ENCODE data around the gene FERMT1.

DNA sequence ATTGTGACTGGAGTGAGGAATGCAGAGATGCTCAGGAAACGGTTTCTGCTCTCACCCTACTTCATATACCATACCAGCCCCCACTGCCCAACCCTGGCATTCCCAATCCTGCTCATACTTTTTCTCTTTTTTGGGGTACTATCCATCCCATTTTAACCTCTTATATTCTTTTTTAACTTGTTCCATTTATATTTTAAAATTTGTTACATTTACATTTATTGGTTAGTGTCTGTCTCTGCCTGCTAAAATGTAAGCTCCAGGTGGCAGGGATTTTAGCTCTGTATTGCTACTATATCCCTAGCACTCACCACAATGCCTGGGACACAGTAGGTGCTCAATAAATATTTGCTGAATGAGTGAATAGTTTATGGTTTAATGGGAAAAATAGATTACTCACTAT is 8.1 kb downstream of the FERMT1 start:
- TF ChIP-seq, protein P1, sequence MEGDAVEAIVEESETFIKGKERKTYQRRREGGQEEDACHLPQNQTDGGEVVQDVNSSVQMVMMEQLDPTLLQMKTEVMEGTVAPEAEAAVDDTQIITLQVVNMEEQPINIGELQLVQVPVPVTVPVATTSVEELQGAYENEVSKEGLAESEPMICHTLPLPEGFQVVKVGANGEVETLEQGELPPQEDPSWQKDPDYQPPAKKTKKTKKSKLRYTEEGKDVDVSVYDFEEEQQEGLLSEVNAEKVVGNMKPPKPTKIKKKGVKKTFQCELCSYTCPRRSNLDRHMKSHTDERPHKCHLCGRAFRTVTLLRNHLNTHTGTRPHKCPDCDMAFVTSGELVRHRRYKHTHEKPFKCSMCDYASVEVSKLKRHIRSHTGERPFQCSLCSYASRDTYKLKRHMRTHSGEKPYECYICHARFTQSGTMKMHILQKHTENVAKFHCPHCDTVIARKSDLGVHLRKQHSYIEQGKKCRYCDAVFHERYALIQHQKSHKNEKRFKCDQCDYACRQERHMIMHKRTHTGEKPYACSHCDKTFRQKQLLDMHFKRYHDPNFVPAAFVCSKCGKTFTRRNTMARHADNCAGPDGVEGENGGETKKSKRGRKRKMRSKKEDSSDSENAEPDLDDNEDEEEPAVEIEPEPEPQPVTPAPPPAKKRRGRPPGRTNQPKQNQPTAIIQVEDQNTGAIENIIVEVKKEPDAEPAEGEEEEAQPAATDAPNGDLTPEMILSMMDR (IDR thresholded peaks at IDR 0.05), result no peak
- TF ChIP-seq POLR2A (IDR thresholded peaks at IDR 0.05), result no peak

Measured in transverse colon (tissue), 3 donors.